Epidermal melanocyte (primary cell): Measurements from ENCODE around the gene TMEM108.

ENCODE experiments used
- DNase-seq: peaks from one replicate; pipeline ENCODE4 v3.0.0; 2011; ENCODE audit warnings: low spot score; ENCODE audit not compliant: insufficient read length

Gene TMEM108

DNA sequence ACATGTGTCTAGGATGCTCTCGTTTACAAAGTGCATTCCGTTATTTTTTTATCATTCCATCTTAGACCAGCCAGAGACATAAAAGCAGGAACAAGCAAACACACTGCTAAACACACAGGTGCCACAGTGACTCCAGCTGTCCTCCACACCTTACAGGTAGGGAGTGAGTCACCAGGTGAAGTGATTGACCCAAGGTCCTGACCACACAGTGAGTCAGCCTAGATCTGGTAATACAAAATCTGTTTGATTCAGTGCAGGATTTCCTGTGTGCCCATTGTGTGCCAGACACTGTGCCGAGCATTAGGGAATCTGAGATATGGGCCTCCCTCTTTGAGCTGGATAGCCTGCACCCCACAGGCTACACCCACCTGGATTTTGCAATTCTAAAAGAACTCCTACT lies 345.0 kb downstream of the TMEM108 start:
- DNase-seq = no peak

DNA sequence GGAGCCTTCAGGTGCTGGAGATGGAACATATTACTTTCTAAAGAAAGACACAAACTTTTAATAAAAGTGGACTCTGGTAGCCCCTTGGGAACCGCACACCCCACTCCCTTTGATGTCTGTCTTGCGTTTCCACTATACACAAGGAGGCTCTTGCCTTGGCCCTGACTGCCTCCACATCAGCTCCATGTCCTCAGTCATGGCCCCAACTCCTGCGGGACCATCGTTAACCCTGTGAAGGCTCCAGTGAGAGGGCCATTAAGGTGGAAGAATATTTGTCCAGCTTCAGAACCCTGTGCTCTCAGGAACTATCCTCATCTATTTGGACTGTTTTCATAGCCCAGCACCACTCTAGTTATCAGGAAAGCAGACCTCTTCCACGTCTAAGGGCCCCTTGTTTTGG lies 345.6 kb downstream of the TMEM108 start:
- no peak for DNase-seq

DNA sequence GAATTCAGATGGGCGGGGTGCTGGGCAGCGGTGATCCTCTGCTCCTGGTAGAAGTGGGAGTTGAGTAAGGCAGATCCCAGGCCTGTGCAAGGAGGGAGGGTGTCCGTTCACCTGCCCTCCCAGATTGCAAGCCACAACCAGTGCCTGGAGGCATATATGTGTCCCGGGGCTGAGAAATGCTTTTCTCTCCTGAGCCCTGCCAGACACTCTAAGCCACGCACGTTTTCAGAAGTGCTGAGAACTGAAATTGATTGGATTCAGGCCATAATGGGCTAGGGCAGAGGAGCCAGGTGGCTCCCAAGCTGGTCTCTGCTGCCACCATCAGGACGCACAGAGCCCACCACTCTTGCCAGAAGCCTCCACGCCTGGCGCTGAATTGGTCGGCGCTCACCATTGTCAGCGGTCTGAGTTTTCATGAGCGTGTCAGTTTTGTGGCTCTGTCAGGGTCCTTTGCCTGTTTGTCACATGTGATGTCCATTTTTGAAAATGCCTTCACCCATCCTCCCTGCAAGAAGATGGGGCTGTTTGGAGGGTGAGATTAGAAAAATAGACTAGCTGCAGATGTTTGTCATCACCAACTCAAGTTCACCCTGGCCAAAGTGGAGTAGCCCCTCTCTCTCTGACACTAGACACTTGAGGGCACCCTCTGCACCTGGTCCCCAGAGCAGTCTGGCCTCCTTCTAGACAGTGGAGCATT lies 346.3 kb downstream of the TMEM108 start:
- DNase-seq = peak; percentile 70

DNA sequence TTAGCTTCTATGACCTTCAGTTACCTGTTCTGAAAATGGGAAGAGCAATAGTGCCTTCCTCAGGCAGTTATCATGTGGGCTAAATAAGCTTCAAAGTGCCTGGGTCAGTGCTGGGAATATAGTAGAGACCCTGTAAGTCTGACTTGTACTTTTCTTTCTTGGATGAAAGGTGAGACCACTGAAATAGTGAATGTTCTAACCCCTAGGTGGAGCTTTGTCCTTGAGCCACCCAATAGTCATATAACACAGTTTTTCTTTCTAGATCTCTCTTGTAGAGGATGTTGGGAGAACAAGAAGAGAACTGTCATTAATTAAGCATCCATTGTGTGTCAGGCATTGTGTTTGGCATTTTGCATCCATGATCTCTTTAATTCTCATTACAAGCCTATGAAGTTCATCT lies 348.7 kb downstream of the TMEM108 start:
- DNase-seq = no peak

DNA sequence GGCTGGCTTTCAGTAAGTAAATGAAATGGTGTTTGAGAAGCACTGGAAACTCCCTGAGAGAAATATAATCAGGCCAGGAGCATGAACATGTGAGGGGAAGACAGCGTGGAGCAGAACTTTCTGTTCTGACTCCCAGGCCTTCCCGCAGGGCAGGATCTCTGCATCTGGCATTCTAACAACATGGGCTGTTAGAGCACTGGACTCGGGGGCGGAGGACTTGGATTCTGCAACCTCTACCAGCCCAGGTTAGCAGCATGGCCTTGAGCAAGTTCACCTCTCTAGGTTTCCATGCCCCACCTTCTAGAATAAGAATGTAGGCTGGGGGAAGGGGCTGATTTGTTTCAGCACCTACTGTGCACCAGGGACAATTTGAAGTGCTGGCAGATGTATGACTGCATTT lies 349.1 kb downstream of the TMEM108 start:
- no peak for DNase-seq

DNA sequence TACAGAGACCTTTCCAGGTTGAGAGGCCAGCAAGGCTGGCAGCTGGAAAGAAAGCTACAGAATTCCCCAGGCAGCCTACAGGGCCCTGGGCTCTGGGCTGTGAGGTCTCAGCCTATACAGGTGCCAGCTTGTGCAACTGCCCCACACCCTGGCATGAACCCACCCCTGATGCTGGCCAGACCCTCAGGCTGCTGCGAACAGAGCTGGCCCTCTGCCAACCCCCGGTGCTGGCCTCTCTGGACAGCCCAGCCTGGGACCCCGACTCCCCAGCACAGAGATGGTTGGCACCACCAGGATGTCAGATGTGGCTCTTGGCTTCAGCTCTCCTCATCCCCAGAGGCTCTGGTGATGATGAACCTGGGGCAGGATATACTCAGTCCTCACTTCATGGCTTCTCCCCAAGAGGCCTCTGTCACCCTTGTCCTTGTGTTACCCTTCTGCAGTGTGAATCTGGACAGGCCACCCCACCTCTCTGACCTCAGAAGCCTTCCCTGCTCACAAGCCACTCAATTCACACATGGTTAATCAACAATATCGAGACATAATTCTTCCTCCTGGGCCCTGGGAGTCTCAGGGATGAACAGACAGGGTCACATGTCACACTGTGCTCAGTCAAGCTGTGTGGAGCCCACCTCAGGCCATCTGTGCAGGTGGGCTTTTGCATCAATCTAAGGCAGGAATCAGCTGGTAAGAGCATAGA lies 350.7 kb downstream of the TMEM108 start:
- no peak for DNase-seq

DNA sequence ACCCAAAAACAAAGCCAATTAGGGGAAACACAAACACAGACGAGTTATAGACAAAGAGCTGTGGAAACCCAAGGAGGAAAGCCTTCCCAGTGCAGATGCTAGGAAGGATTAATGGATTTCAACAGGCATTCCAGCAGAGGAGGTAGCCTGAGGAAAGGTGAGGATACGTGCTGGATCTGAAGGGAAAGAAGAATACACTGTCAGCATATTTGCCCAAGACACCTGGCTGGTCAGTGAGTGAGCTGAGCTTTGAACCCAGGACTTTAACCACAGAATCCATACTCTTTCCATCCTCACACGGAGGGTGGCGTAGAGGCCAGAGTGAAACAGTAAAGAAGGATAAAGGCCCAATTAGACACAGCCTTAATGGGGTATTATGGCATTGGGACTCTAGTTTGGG lies 352.5 kb downstream of the TMEM108 start:
- no peak for DNase-seq

DNA sequence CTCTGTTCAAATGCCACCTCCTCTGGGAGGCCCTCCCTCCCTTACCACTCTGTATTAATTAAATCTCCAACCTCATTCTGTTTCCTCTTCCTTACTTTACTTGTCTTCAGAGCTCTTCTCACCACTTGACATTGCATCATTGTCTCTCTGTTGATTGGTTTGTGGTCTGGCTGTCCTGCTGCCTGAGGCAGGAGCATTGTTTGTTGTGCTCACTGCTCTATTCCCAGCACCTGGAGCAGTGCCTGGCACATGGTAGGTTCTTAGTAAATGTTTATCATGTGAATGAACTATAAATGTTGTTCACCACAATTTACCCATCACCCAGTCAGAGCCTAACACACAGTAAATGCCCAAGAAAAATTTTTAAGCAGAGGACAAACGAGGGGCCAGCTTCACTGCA lies 355.0 kb downstream of the TMEM108 start:
- DNase-seq = no peak

DNA sequence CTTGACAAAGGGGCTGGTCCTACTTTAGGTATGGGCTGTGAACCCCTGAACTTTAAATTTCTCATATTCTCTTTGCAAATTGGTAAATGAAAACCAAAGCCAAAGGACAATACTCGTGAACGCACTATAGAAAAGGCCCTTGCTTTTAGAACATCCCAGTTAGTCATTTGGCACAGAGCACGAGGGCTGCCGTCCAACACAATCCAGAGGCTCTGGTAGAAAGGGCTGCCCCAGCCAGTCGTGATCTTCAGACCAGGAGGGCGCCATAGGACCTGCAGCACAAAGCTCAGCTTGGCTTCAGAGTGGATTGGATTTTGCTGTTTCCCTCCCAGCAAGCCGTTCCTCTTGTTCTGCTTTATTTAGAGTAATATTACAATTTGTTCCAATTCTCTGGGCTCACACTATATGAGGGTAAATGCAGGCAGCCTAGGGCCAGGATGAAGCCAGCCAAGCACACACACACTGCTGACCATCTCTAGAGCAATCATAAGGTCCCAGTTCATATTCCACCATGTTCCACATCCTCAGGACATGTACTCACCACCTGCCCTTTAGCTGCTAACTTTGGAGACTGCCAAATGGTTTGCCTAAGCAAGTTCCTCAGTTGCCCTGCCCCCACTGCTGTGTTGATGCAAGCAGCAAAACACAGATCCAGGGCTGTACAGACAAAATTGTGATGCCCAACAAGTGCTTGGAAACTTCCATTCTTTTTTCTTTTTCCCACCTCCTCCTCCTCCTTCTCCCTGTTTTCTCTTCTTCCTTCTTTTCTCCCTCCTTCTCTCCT lies 355.7 kb downstream of the TMEM108 start:
- no peak for DNase-seq

DNA sequence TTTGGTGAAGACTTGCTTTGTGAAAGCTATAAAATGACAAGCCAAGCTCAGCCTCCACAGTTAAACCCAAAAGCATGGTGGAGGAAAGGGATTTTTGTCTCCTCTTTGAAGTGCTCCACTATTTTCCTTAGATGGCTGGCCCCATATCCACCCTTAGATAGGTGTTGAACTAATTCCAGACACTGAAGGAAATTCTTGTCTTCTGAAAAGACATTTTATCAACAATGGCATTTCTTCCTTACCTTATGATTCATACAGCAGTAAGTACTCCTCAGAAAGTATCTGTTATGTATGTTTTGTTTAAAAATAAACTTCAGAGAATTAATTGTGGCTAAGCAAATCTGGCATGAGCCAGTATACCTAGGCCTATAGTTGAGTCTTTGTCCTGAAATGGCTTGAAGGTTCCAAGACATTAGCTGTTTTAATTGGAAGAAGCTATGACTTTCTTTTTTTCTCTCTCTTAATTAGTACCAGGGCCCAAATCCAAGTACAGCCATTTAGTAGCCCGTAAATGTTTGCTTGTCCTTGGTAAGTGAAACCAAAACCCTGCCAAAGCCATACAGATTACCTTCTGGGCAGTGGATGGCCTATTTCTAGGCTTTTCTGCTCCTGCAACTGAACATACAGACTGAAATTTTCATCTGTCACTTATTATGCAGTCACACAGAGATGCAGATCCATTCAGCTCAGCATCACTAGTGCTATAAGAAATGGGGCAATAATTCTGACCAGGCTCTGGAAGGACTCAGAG lies 356.5 kb downstream of the TMEM108 start:
- no peak for DNase-seq

DNA sequence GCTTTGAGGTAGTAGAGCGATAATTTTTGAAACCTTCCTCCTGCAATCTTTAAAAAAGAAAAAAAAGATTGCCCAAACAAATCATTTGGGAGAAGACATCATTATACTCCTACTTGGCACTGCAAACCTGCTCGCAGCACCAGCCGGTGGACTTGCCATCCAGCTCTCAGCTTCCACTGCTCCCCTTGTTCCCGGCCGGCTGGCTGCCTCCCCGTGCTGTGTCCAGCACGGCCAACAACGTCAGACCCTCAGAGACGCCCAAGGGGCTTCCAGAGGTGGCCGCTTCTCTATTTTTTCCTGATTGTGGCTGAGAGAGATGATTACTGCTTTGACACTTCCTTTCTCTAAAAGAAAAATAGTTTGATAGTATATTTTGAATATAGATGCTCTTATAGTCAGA lies 358.7 kb downstream of the TMEM108 start:
- no peak for DNase-seq

DNA sequence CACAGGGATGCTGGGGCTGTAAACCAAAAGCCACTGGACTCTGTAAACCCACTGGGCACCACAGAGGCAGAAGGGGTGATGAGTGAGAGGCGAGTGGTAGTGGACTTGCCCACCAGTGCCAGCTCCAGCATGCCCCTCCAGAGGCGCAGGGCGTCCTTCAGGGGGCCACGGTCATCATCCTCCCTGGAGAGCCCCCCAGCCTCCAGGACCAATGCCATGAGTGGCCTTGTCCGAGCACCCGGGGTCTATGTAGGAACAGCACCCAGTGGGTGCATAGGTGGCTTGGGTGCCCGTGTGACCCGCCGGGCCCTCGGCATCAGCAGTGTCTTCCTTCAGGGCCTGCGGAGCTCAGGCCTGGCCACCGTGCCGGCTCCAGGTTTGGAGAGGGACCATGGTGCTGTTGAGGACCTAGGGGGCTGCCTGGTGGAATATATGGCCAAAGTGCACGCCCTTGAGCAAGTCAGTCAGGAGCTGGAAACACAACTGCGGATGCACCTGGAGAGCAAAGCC lies 361.9 kb downstream of the TMEM108 start, which contains the start of gene BFSP2:
Gene BFSP2 (plus strand): TSS at position 51 of the 510 bp plus-strand sequence. CDS start 28 bp downstream, at position 79.
- no peak for DNase-seq

DNA sequence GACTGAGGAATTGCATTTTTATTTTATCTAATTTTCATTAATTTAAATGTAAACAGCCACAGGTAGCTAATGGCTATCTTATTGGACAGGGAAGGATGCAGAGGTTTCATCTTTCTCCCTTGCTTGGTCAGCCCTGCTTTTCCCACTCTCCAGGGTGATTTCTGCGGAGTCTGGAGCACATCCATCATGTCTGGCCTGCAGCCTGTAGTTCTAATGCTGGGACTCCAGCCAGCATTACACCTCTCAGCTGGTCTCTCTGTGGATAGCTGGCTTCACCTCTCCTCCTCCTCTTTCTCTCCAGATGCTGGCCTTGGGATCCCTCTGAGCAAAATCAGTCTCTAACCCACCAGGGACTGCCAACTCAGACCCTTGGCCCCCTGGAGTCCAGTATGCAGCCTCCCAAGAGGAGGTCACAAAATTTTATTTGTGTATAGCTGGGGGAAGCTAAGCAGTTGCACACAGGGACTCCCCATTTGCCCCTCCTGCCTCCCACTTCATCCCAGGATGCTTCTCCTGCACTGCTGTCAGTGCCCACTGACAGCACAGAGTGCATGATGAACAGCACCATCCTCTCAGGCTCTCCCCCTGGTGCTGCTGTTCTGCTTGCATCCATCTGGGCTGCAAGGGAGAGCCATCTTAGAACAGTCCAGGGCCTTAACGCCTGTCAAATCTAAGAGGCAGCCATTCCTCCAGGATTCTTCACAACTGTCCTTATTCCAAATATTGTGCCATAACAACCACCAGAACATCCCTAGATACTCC lies 363.4 kb downstream of the TMEM108 start:
- DNase-seq = no peak

DNA sequence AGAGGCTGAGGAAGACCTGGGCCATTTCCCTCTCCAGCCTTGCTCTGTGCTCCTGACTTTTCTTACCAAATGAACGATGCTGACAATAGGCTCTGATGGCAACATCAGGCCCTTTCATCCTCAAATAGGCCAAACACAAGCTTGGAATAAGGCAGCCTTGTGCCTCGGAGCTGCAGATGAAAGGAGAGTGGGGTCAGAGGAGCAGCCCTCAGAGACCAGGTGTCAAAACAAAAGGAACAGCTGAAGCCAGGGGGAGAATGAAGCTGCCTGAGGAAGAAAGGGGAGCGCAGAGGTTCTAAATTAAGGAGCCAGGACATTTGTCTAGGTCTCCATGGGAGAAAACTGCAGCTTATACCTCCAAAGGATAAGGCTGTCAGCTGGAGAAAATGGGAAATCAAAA lies 366.7 kb downstream of the TMEM108 start:
- no peak for DNase-seq

DNA sequence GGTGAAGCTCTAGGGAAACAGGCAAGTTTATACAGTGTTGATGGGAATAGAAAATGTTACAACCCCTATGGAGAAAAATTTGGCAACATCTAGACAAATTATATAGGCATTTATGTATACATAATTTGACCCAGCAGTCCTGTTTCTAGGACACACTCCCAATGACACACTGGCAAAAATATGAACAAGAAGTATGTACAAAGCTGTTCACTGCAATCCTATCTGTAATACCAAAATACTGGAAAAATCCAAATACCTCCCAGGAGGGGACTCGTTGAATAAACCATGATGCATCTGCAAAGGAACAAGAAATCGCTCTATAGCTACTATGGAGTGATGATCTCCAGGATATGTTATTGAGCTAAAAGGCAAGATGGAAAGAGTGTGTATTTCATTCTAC lies 370.2 kb downstream of the TMEM108 start:
- DNase-seq = no peak

DNA sequence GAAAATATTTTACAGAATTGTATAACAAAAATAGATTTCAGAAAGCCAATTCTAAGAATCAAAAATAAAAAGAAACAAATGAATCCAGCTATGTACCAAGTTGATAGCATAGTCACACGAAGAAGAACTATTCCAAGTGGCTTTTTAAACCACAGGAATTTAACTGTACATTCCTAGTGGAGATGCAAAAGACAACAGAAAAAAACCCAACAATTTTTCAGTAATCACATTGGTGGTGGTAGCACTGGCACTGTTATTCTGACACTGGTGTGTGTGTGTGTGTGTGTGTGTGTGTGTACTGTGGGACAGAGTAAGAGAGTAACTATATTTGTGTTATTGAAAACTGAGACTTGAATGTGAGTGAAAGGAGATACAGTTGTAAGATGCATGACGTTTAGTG lies 370.8 kb downstream of the TMEM108 start:
- peak; percentile 54 for DNase-seq

DNA sequence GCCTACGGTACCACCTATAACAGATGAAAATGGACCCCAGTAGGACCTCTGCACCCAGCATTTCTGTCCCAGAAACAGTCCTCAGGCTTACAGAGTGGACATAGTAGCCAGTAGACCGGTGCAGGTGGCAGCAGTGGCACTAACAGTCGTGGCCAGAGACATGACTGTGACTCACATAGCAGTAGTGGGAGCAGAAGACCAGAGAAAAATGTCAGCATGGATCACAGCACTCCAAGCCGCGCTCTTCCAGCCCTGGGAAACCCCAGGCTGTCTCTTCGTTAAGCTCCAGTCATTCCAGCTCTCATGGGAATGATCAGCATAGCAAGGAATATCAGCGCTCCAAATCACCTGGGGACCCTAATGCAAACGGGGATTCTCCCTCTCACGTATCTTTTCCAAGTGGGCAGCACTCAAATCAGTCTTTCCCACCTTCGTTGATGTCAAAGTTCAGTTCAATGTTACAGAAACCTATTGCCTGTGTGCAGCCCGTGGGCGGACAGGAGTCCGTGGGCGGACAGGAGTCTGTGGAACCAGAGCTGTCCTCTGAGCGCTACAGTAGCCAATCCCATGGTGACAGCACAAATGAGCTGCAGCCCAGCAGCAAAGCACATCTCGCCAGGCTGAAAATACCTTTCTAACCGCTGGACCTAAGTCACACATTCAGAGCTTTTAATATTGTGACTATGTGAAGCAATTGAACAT lies 372.2 kb downstream of the TMEM108 start:
- DNase-seq = no peak

DNA sequence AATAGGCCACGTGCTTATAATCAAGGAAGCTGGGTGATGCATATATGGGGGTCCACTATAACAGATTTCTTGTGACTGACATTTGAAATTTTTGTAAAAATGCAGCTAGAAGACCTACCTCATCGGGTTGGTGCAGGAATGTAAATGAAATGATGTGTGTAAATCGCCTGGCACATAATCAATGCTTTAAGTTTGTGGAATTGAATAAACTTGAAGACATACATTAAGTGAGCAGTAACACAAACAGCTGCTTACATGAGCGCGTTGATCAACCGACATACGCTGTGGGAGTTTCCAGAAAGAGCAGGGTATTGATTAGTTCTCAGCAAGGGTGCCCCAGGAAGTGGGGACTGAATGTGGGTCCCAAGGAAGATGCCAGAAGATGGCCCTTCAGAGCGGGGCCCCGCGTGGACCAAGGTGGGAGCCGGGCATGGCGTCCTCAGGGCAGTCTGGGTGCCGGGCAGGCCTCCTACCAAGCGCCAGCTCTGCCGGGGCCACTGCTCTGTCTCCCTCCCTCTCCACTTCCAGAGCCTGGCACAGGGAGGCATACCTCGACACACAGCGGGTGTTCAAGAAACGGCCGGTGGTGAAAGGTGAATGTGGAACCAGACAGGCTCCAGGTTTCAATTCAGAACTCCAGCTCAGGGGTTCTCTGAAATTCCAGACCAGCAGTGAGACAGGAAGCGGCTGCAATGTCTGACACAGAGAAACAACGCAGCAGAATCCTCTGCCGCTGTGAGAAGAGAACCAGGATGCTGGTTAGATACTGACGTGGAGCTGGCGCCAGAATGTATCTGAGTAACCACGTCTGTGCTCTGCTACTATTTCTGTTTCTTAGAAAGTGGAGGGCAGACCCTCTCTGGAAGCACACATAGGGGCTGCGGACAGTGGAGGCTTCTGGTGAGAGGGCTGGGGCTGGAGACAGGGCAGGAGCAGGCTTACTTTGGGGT lies 374.3 kb downstream of the TMEM108 start:
- DNase-seq = no peak
